BLaER1 (cell line): Measurements from ENCODE around the gene BCAR3.
A peak's percentile ranks its signal among the peaks of the same experiment; 100 is the strongest.

Source experiments
- H3K27ac ChIP-seq: shearing (Covaris generic); formaldehyde crosslinking; 2 replicates; pipeline ENCODE4 v1.8.1; 2022
- H3K27me3 ChIP-seq: shearing (Covaris generic); formaldehyde crosslinking; 2 replicates; pipeline ENCODE4 v1.8.1; 2022
- H3K36me3 ChIP-seq: shearing (Covaris generic); formaldehyde crosslinking; 2 replicates; pipeline ENCODE4 v1.8.1; 2022
- H3K4me1 ChIP-seq: shearing (Covaris generic); formaldehyde crosslinking; 2 replicates; pipeline ENCODE4 v1.8.1; 2022
- H3K4me2 ChIP-seq: shearing (Covaris generic); formaldehyde crosslinking; 2 replicates; pipeline ENCODE4 v1.8.1; 2022
- H3K4me3 ChIP-seq: shearing (Covaris generic); formaldehyde crosslinking; 2 replicates; pipeline ENCODE4 v1.8.1; 2022
- H3K9ac ChIP-seq: shearing (Covaris generic); formaldehyde crosslinking; 2 replicates; pipeline ENCODE4 v1.8.1; 2022
- H3K9me3 ChIP-seq: shearing (Covaris generic); formaldehyde crosslinking; 2 replicates; pipeline ENCODE4 v1.8.1; 2022
- H4K20me1 ChIP-seq: shearing (Covaris generic); formaldehyde crosslinking; 2 replicates; pipeline ENCODE4 v1.8.1; 2022
- Cebpa-rat ChIP-seq: shearing (Covaris generic); IDR thresholded peaks from 2 replicates; pipeline ENCODE4 v1.8.1; 2022

The BCAR3 gene

GRCh38 chr1:93615582-93616150 lies 66.0 kb downstream of the BCAR3 start:
- H3K9me3 ChIP-seq = no peaks in the 10 kb centered on the region
- no peak overlapping the region for H3K4me3 ChIP-seq
- peaks cover 87% of the 10 kb centered on the region for H3K4me1 ChIP-seq
- no peak overlapping the region for H3K9ac ChIP-seq
- H3K27ac ChIP-seq = no peak overlapping the region
- peaks cover 65% of the 10 kb centered on the region for H3K36me3 ChIP-seq
- peaks cover 100% of the 10 kb centered on the region for H4K20me1 ChIP-seq
- H3K4me2 ChIP-seq = no peak overlapping the region
- H3K27me3 ChIP-seq = no peaks in the 10 kb centered on the region
- TF ChIP-seq Cebpa-rat = no peak

GRCh38 chr1:93614986-93615581 lies 66.6 kb downstream of the BCAR3 start:
- Histone ChIP-seq H3K9me3 (no peaks in the 10 kb centered on the region), H3K27ac (no peak overlapping the region), H3K4me1 (peaks cover 81% of the 10 kb centered on the region), H3K27me3 (no peaks in the 10 kb centered on the region), H4K20me1 (peaks cover 100% of the 10 kb centered on the region), H3K4me3 (no peak overlapping the region), H3K36me3 (peaks cover 63% of the 10 kb centered on the region), H3K4me2 (no peak overlapping the region), H3K9ac (no peak overlapping the region)
- TF ChIP-seq Cebpa-rat = no peak

DNA sequence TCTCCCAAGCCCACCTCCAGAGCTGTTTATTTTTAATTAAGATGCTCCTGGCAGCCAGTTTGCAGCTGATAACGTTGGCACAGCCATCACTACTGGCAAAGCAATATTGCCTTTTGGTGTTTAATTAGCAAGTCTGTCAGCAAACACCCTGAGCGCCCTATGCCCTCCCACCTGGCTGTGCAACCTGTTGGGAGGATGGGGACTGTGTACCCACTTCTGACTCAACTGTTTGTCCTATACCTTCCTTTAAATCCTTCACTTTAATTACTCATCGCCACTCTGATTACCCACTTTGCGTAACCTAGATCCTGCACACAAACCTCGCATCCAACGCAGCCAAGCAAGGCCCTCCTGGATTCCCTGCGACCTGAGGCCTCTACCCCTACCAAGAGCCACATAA lies 67.1 kb downstream of the BCAR3 start:
- H3K9me3 ChIP-seq = no peaks in the 10 kb centered on the region
- no peak overlapping the region for H3K4me2 ChIP-seq
- H3K9ac ChIP-seq = no peak overlapping the region
- H4K20me1 ChIP-seq = peaks cover 100% of the 10 kb centered on the region
- H3K27me3 ChIP-seq = no peaks in the 10 kb centered on the region
- no peak for TF ChIP-seq Cebpa-rat
- no peak overlapping the region for H3K4me3 ChIP-seq
- peaks cover 81% of the 10 kb centered on the region for H3K4me1 ChIP-seq
- H3K27ac ChIP-seq = no peak overlapping the region
- H3K36me3 ChIP-seq = peaks cover 63% of the 10 kb centered on the region

DNA sequence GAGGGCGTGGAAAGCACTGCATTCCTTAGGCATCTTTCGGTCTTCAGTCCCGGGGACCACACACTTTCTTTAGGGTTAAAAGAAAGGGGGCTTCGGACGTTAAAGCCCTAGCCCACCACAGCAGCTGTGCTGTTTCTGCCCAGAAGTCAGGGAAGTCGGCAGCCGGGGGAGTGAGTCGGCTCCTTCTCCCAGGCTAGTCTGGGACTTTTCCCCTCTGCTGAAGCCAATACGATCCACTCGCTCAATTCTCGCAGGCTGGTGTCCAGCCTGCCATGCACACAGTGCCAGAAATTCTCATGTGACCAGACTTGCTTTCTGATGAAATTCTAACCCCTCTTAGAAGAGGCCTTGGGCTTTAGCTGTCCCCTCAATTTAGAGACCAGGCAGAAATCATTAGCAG lies 67.7 kb downstream of the BCAR3 start:
- H3K4me2 ChIP-seq = no peak overlapping the region
- no peak for TF ChIP-seq Cebpa-rat
- H3K4me1 ChIP-seq = peaks cover 78% of the 10 kb centered on the region
- H3K9me3 ChIP-seq = no peaks in the 10 kb centered on the region
- no peak overlapping the region for H3K9ac ChIP-seq
- peaks cover 100% of the 10 kb centered on the region for H4K20me1 ChIP-seq
- H3K27ac ChIP-seq = no peak overlapping the region
- peaks cover 64% of the 10 kb centered on the region for H3K36me3 ChIP-seq
- H3K27me3 ChIP-seq = no peaks in the 10 kb centered on the region
- H3K4me3 ChIP-seq = no peak overlapping the region

DNA sequence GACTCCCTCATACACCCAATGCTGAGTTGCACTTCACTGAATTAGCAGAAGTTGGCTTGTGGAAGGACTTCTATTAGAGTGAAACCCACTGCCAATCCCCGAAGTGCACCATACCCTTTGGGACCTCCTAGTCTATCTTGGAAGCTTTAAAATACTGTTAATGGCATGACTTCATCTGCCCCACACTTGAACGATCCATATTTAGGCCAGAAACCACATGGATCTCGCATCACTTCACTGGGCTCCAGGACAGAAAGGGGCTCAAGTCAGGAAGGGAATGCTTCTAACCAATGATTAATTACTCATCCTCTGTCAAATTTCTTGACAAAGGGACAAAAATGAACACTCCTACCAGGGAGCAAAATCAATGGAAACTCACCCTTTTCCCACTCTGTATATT lies 69.1 kb downstream of the BCAR3 start:
- no peak overlapping the region for H3K9ac ChIP-seq
- no peak overlapping the region for H3K4me3 ChIP-seq
- no peaks in the 10 kb centered on the region for H3K9me3 ChIP-seq
- peak overlapping the region; percentile 59 for H3K4me2 ChIP-seq
- TF ChIP-seq Cebpa-rat = no peak
- H3K4me1 ChIP-seq = peaks cover 65% of the 10 kb centered on the region
- H3K36me3 ChIP-seq = peaks cover 66% of the 10 kb centered on the region
- H3K27me3 ChIP-seq = no peaks in the 10 kb centered on the region
- peaks cover 100% of the 10 kb centered on the region for H4K20me1 ChIP-seq
- peak overlapping the region; percentile 23; the same call in 1 of the 2 replicates for H3K27ac ChIP-seq

DNA sequence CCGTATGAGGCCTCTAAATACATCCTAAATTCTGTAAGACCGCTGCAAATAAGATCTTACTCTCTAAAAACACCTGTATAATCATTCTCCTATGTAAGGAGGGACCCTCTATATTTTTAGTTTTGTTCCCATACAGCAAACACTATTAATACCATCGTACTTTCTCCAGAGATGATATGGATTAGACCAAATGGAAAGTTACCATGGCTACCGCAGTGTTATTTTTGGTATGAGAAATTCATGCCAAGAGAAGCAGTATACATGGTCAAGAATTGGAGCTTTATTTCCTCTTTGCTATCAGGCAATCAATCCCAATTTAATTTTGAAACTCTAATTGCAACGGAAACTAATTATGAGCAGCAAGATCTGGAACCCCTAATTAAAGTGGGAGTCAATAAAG lies 70.0 kb downstream of the BCAR3 start:
- H3K9ac ChIP-seq = no peak overlapping the region
- H3K4me3 ChIP-seq = no peak overlapping the region
- peak overlapping the region; percentile 59 for H3K4me2 ChIP-seq
- no peak for TF ChIP-seq Cebpa-rat
- H3K27me3 ChIP-seq = no peaks in the 10 kb centered on the region
- H3K4me1 ChIP-seq = peaks cover 57% of the 10 kb centered on the region
- no peaks in the 10 kb centered on the region for H3K9me3 ChIP-seq
- no peak overlapping the region for H3K27ac ChIP-seq
- H3K36me3 ChIP-seq = peaks cover 69% of the 10 kb centered on the region
- H4K20me1 ChIP-seq = peaks cover 100% of the 10 kb centered on the region

- Histone ChIP-seq H3K4me3 (no peak overlapping the region), H3K4me2 (no peak overlapping the region), H3K27ac (no peak overlapping the region), H3K4me1 (peaks cover 45% of the 10 kb centered on the region), H3K36me3 (peaks cover 73% of the 10 kb centered on the region), H3K9me3 (peaks cover 13% of the 10 kb centered on the region), H3K27me3 (no peaks in the 10 kb centered on the region), H4K20me1 (peaks cover 100% of the 10 kb centered on the region), H3K9ac (no peak overlapping the region)
- TF ChIP-seq Cebpa-rat = no peak
Measured at GRCh38 chr1:93609536-93609935, 72.1 kb downstream of the BCAR3 start.

- no peak for TF ChIP-seq Cebpa-rat
- Histone ChIP-seq H3K4me3 (no peak overlapping the region), H3K4me1 (peaks cover 34% of the 10 kb centered on the region), H3K4me2 (no peak overlapping the region), H3K36me3 (peaks cover 73% of the 10 kb centered on the region), H4K20me1 (peaks cover 100% of the 10 kb centered on the region), H3K27ac (no peak overlapping the region), H3K27me3 (no peaks in the 10 kb centered on the region), H3K9me3 (peaks cover 21% of the 10 kb centered on the region), H3K9ac (no peak overlapping the region)
Measured at GRCh38 chr1:93608187-93609109, 73.2 kb downstream of the BCAR3 start.

- no peak overlapping the region for H3K9ac ChIP-seq
- no peaks in the 10 kb centered on the region for H3K27me3 ChIP-seq
- no peak for TF ChIP-seq Cebpa-rat
- peaks cover 27% of the 10 kb centered on the region for H3K9me3 ChIP-seq
- H3K4me1 ChIP-seq = peaks cover 27% of the 10 kb centered on the region
- H3K27ac ChIP-seq = no peak overlapping the region
- H3K4me3 ChIP-seq = no peak overlapping the region
- H4K20me1 ChIP-seq = peaks cover 100% of the 10 kb centered on the region
- peaks cover 77% of the 10 kb centered on the region for H3K36me3 ChIP-seq
- no peak overlapping the region for H3K4me2 ChIP-seq
Measured at GRCh38 chr1:93607814-93608186, 73.8 kb downstream of the BCAR3 start.
